Testis (tissue), 2 donors: Measurements from ENCODE around the gene SLC16A7.

Experiments used
- POLR2A ChIP-seq: fragments of 450-650 bp; IDR thresholded peaks from one replicate; pipeline ENCODE4 v1.6.1; 2017; ENCODE audit warnings: antibody characterized with exemption, mild to moderate bottlenecking, moderate library complexity
- TF ChIP-seq, protein P1 (sequence below), 3 experiments: fragments of 450-650 bp in 2 of 3; fragments of 200-600 bp in 1 of 3; sonication (generic) in 1 of 3; IDR thresholded peaks; one replicate each; pipeline ENCODE4 v1.5.1; 2016 to 2019; ENCODE audit warnings: antibody characterized with exemption in 3 of 3, mild to moderate bottlenecking in 2 of 3, moderate library complexity in 1 of 3

GRCh38 chr12:59574406-59574805 is 21.4 kb upstream of the SLC16A7 start:
- TF ChIP-seq POLR2A: no peak
- TF ChIP-seq, protein P1, sequence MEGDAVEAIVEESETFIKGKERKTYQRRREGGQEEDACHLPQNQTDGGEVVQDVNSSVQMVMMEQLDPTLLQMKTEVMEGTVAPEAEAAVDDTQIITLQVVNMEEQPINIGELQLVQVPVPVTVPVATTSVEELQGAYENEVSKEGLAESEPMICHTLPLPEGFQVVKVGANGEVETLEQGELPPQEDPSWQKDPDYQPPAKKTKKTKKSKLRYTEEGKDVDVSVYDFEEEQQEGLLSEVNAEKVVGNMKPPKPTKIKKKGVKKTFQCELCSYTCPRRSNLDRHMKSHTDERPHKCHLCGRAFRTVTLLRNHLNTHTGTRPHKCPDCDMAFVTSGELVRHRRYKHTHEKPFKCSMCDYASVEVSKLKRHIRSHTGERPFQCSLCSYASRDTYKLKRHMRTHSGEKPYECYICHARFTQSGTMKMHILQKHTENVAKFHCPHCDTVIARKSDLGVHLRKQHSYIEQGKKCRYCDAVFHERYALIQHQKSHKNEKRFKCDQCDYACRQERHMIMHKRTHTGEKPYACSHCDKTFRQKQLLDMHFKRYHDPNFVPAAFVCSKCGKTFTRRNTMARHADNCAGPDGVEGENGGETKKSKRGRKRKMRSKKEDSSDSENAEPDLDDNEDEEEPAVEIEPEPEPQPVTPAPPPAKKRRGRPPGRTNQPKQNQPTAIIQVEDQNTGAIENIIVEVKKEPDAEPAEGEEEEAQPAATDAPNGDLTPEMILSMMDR (IDR thresholded peaks at IDR 0.05): no peak
